ENCODE data around the gene SMIM17.

GRCh38 chr19:56603829-56604228 is 39.1 kb upstream of the SMIM17 start:
- TF ChIP-seq CTBP1 (IDR thresholded peaks at IDR 0.05; ENCODE audit: borderline replicate concordance): no peak
- no peak for TF ChIP-seq NFRKB (IDR thresholded peaks at IDR 0.05)
- TF ChIP-seq FOXK2 (IDR thresholded peaks at IDR 0.05): no peak
- no peak for TF ChIP-seq FOXM1 (IDR thresholded peaks at IDR 0.05; ENCODE audit: borderline replicate concordance)
- TF ChIP-seq HDGF (IDR thresholded peaks at IDR 0.05; ENCODE audit: borderline replicate concordance): no peak
- no peak for TF ChIP-seq ARNT (IDR thresholded peaks at IDR 0.05)
- no peak for TF ChIP-seq FOXA1 (IDR thresholded peaks at IDR 0.05)
- no peak for TF ChIP-seq SP1 (IDR thresholded peaks at IDR 0.05)
- TF ChIP-seq TARDBP (IDR thresholded peaks at IDR 0.05): no peak
- TF ChIP-seq LEF1 (IDR thresholded peaks at IDR 0.05; ENCODE audit: borderline replicate concordance): no peak
- TF ChIP-seq ZNF384 (IDR thresholded peaks at IDR 0.05): no peak
- no peak for TF ChIP-seq ELF4 (IDR thresholded peaks at IDR 0.05)
- TF ChIP-seq, protein P1, sequence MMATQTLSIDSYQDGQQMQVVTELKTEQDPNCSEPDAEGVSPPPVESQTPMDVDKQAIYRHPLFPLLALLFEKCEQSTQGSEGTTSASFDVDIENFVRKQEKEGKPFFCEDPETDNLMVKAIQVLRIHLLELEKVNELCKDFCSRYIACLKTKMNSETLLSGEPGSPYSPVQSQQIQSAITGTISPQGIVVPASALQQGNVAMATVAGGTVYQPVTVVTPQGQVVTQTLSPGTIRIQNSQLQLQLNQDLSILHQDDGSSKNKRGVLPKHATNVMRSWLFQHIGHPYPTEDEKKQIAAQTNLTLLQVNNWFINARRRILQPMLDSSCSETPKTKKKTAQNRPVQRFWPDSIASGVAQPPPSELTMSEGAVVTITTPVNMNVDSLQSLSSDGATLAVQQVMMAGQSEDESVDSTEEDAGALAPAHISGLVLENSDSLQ (IDR thresholded peaks at IDR 0.05): no peak

All from HEK293T (cell line).